HCT116 (cell line): ENCODE measurements around the gene AP4M1. TPM values are rescaled to one million over a fixed set of nuclear protein-coding genes. Genes with fewer than 3 reads are reported as not detected.

ENCODE experiments used
- ATAC-seq: fragments of 200-7000 bp; cut with Tn5 transposase; 2 replicates; pipeline ENCODE4 v1.9.1; 2020; ENCODE audit warnings: mild to moderate bottlenecking, moderate library complexity
- BruUV-seq: library from RNA; stranded (reverse); fragments of 400-500 nt; replicated peaks from 2 replicates; lab custom pipeline; 2021; lab: Mats Ljungman, UMichigan
- CTCF ChIA-PET: fragments of 300-600 bp; sonication (Branson Sonifier 250); formaldehyde crosslinking; loops from one replicate; lab custom pipeline; 2021; ENCODE audit warnings: antibody characterized with exemption; lab: Charles Lee
- POLR2A ChIA-PET: fragments of 300-600, 350-600 bp; sonication (Branson Sonifier 250); formaldehyde crosslinking; loops from one replicate; lab custom pipeline; 2021; ENCODE audit warnings: antibody characterized with exemption; lab: Charles Lee
- RAD21 ChIA-PET, 2 experiments: fragments of 300-600 bp; sonication (Branson Sonifier 250); formaldehyde crosslinking; loops; one replicate each; lab custom pipeline; 2023; ENCODE audit warnings: low total read pairs in 2 of 2; ENCODE audit not compliant: uncharacterized antibody in 2 of 2, unreplicated experiment in 2 of 2, low non-redundant PET in 1 of 2; lab: Charles Lee
- DNase-seq: peaks from one replicate; pipeline ENCODE4 v3.0.0-alpha.2; 2010; ENCODE audit warnings: low read depth, low spot score
- H2AFZ ChIP-seq: fragments of 200-600 bp; shearing (Covaris generic), sonication (generic); 2 replicates; pipeline ENCODE4 v1.6.1; 2017; ENCODE audit warnings: low read depth, mixed run types, mixed read lengths, antibody characterized with exemption, low read length; ENCODE audit not compliant: poor library complexity, severe bottlenecking
- H3K27ac ChIP-seq: 2 replicates; pipeline ENCODE4 v1.5.1; 2012; ENCODE audit warnings: low read depth, low read length
- H3K27me3 ChIP-seq: fragments of 200-600 bp; sonication (generic); 2 replicates; pipeline ENCODE4 v1.6.1; 2016; ENCODE audit warnings: mixed run types, low read length, mixed read lengths; ENCODE audit not compliant: insufficient read depth
- H3K36me3 ChIP-seq, 2 experiments: fragments of 200-500 bp in 1 of 2; fragments of 200-600 bp in 1 of 2; sonication (Bioruptor generic) in 1 of 2; sonication (generic) in 1 of 2; 2 replicates each; pipeline versions ENCODE4 v1.5.1 to v1.6.1; 2014 to 2016; ENCODE audit warnings: low read length in 2 of 2, inconsistent platforms in 1 of 2, mixed read lengths in 1 of 2, mixed run types in 1 of 2; ENCODE audit not compliant: insufficient read depth in 2 of 2, control insufficient read depth in 1 of 2
- H3K4me1 ChIP-seq, 2 experiments: fragments of 200-600 bp in 1 of 2; sonication (generic) in 1 of 2; 2 replicates each; pipeline versions ENCODE4 v1.5.1 to v1.6.1; 2012 to 2017; ENCODE audit warnings: low read length in 2 of 2, inconsistent platforms in 1 of 2, mild to moderate bottlenecking in 1 of 2, mixed read lengths in 1 of 2, mixed run types in 1 of 2, moderate library complexity in 1 of 2; ENCODE audit not compliant: insufficient read depth in 2 of 2, control insufficient read depth in 1 of 2
- H3K4me2 ChIP-seq: fragments of 200-600 bp; sonication (generic); 2 replicates; pipeline ENCODE4 v1.6.1; 2017; ENCODE audit warnings: mixed run types, low read length, mixed read lengths
- H3K4me3 ChIP-seq, 2 experiments: fragments of 200-600 bp in 1 of 2; sonication (generic) in 1 of 2; replicated peaks in 1 of 2; 2 replicates each; pipeline ENCODE4 v1.5.1; 2011 to 2016; ENCODE audit warnings: low read length in 2 of 2, control low read depth in 1 of 2, low read depth in 1 of 2, mild to moderate bottlenecking in 1 of 2, mixed read lengths in 1 of 2, mixed run types in 1 of 2
- H3K79me2 ChIP-seq: fragments of 200-600 bp; sonication (generic); 2 replicates; pipeline ENCODE4 v1.6.1; 2017; ENCODE audit warnings: mild to moderate bottlenecking, mixed run types, low read length, moderate library complexity, mixed read lengths; ENCODE audit not compliant: insufficient read depth
- H3K9ac ChIP-seq: fragments of 200-600 bp; sonication (generic); 2 replicates; pipeline ENCODE4 v1.6.1; 2016; ENCODE audit warnings: low read length, mixed read lengths
- H3K9me2 ChIP-seq: fragments of 200-600 bp; sonication (generic), shearing (Covaris generic); 2 replicates; pipeline ENCODE4 v1.6.1; 2017; ENCODE audit warnings: mixed run types, mild to moderate bottlenecking, moderate library complexity; ENCODE audit not compliant: insufficient read depth
- H3K9me3 ChIP-seq, 2 experiments: fragments of 200-500 bp in 1 of 2; fragments of 200-600 bp in 1 of 2; sonication (Bioruptor generic) in 1 of 2; sonication (generic) in 1 of 2; 2 replicates each; pipeline ENCODE4 v1.6.1; 2014 to 2017; ENCODE audit warnings: low read length in 2 of 2, mixed read lengths in 2 of 2, inconsistent platforms in 1 of 2, low read depth in 1 of 2, mild to moderate bottlenecking in 1 of 2, mixed run types in 1 of 2, moderate library complexity in 1 of 2; ENCODE audit not compliant: control insufficient read depth in 1 of 2, insufficient read depth in 1 of 2
- H4K20me1 ChIP-seq: fragments of 200-600 bp; sonication (generic), shearing (Covaris generic); 2 replicates; pipeline ENCODE4 v1.6.1; 2017; ENCODE audit warnings: mixed run types, mild to moderate bottlenecking, moderate library complexity; ENCODE audit not compliant: insufficient read depth
- CBX3 ChIP-seq: IDR thresholded peaks from 2 replicates; pipeline ENCODE4 v1.6.1; 2012; ENCODE audit warnings: low read depth
- EZH2 ChIP-seq: fragments of 200-600 bp; sonication (generic); IDR thresholded peaks from 2 replicates; pipeline ENCODE4 v1.6.1; 2017; ENCODE audit warnings: antibody characterized with exemption, mixed run types
- FOSL1 ChIP-seq: IDR thresholded peaks from 2 replicates; pipeline ENCODE4 v1.6.1; 2012; ENCODE audit warnings: low read depth
- POLR2A ChIP-seq: IDR thresholded peaks from 2 replicates; pipeline ENCODE4 v1.7.0; 2011; ENCODE audit warnings: borderline replicate concordance; ENCODE audit not compliant: insufficient read depth, insufficient read length; ENCODE audit errors: extremely low read depth
- RAD21 ChIP-seq: IDR thresholded peaks from 2 replicates; pipeline ENCODE4 v1.6.1; 2012; ENCODE audit warnings: low read depth, mild to moderate bottlenecking
- SRF ChIP-seq: IDR thresholded peaks from 2 replicates; pipeline ENCODE4 v1.6.1; 2012; ENCODE audit warnings: low read depth
- TCF7L2 ChIP-seq: IDR thresholded peaks from 2 replicates; pipeline ENCODE4 v1.7.0; 2011; ENCODE audit warnings: borderline replicate concordance, inconsistent platforms; ENCODE audit not compliant: insufficient read depth, insufficient read length; ENCODE audit errors: extremely low read depth
- intact Hi-C: fragments of 100-400 bp; cut with micrococcal nuclease; formaldehyde crosslinking; loops from 2 replicates; pipeline ENCODE4 v1.10.0; 2022
- total RNA-seq: library from RNA; stranded (reverse); gene quantifications from one replicate; pipeline ENCODE4 v1.2.1, GENCODE V29; 2021; ENCODE audit not compliant: unreplicated experiment
- TF ChIP-seq, protein P1 (sequence below): IDR thresholded peaks from 2 replicates; pipeline ENCODE4 v1.6.1; 2011; ENCODE audit warnings: mild to moderate bottlenecking, low read length, moderate library complexity; ENCODE audit not compliant: insufficient replicate concordance; ENCODE audit errors: extremely low read depth

Gene AP4M1
- total RNA-seq, 1 experiment from 2014 or later: 20.0 TPM

DNA sequence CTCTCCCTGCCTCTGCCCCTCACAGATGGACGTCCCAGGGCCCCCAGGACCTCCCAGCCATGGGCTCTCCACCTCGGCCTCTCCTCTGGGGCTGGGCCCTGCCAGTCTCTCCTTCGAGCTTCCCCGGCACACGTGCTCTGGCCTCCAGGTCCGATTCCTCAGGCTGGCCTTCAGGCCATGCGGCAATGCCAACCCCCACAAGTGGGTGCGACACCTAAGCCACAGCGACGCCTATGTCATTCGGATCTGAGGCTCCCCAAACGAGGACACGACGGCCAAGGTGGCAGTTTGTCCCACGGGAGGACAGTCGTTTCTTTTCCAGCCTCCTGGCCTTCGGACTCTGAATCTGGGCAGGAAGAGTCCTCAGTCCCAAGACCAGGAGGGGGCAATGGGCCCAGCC, 5.2 kb downstream of the AP4M1 start:
- no peaks in the 10 kb centered on the region for H4K20me1 ChIP-seq
- H3K4me3 ChIP-seq: no peak overlapping the region
- CTCF ChIA-PET: no interaction called here
- peaks cover 2 to 22% of the 10 kb centered on the region in 2 experiments; a peak in 3 of 4 replicates for H3K36me3 ChIP-seq
- peaks cover 6 to 12% of the 10 kb centered on the region in 2 experiments; a peak in 3 of 4 replicates for H3K4me1 ChIP-seq
- no peak for DNase-seq
- no TSS peak for BruUV-seq
- H3K9me3 ChIP-seq: no peaks in the 10 kb centered on the region
- TF ChIP-seq POLR2A (no peak), CBX3 (no peak), RAD21 (no peak)
- TF ChIP-seq, all 23 proteins: peak for 0
- intact Hi-C loops: no loop called here
- ChIA-PET RAD21 (no interaction called here), POLR2A (no interaction called here)
- no peak overlapping the region for H3K9ac ChIP-seq
- H3K4me2 ChIP-seq: no peak overlapping the region
- no peaks in the 10 kb centered on the region for H3K27me3 ChIP-seq
- no peak overlapping the region for H2AFZ ChIP-seq
- no peak for ATAC-seq
- H3K9me2 ChIP-seq: no peaks in the 10 kb centered on the region
- H3K27ac ChIP-seq: no peak overlapping the region
- H3K79me2 ChIP-seq: peaks cover 6% of the 10 kb centered on the region; the same call in 1 of the 2 replicates

DNA sequence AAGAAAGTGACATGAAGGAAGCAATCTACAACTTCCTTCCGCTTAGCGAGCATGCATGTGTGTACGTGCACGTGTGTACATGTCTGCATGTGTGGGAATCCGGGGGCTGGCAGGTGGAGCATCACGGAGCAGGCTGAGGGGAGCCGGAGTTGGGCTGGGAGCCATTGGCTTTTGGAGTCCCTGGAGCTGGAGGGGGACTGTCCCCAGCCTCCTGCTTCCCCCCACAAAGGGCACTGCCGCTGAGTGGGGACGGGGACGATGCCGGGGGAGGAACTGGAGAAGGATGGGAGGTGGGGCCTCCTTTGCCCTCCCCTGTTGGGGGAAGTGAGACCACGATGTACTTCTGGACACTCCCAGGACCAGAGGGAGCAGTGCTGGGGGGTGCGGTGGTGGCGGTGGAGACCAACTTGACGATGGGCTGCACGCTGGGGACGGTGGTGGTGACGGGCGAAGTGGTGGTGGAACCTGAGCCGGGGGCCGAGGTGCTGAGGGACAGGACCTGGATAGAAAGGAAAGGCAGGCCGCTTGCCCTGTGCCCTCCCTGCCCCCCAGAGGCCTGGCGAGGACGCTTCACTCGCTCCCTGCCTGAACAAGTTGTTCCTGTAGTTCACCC, 5.8 kb downstream of the AP4M1 start:
- ChIA-PET RAD21 (no interaction called here), CTCF (no interaction called here)
- H3K36me3 ChIP-seq: peaks cover 3 to 27% of the 10 kb centered on the region in 2 experiments; a peak in 3 of 4 replicates

More for the DNA sequence above, 5.8 kb downstream of the AP4M1 start:
- POLR2A ChIA-PET: no interaction called here
- H4K20me1 ChIP-seq: no peaks in the 10 kb centered on the region
- no peak overlapping the region for H3K27ac ChIP-seq
- H3K4me2 ChIP-seq: no peak overlapping the region
- no peaks in the 10 kb centered on the region for H3K9me2 ChIP-seq
- ATAC-seq (no peak), DNase-seq (no peak)
- H3K9ac ChIP-seq: no peak overlapping the region
- H3K79me2 ChIP-seq: peaks cover 5% of the 10 kb centered on the region; the same call in 1 of the 2 replicates
- no peak overlapping the region for H2AFZ ChIP-seq
- peaks cover 6 to 11% of the 10 kb centered on the region in 2 experiments; a peak in 3 of 4 replicates for H3K4me1 ChIP-seq
- TF ChIP-seq POLR2A (no peak), RAD21 (no peak), TCF7L2 (no peak), EZH2 (no peak), CBX3 (no peak), FOSL1 (no peak), SRF (no peak)
- TF ChIP-seq, protein P1, sequence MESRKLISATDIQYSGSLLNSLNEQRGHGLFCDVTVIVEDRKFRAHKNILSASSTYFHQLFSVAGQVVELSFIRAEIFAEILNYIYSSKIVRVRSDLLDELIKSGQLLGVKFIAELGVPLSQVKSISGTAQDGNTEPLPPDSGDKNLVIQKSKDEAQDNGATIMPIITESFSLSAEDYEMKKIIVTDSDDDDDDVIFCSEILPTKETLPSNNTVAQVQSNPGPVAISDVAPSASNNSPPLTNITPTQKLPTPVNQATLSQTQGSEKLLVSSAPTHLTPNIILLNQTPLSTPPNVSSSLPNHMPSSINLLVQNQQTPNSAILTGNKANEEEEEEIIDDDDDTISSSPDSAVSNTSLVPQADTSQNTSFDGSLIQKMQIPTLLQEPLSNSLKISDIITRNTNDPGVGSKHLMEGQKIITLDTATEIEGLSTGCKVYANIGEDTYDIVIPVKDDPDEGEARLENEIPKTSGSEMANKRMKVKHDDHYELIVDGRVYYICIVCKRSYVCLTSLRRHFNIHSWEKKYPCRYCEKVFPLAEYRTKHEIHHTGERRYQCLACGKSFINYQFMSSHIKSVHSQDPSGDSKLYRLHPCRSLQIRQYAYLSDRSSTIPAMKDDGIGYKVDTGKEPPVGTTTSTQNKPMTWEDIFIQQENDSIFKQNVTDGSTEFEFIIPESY: no peak
- H3K4me3 ChIP-seq: no peak overlapping the region
- BruUV-seq: no TSS peak
- H3K9me3 ChIP-seq: no peaks in the 10 kb centered on the region
- intact Hi-C loops: no loop called here
- H3K27me3 ChIP-seq: no peaks in the 10 kb centered on the region
